NB4 (cell line): ENCODE measurements around the gene ADRM1.

ENCODE experiments used
- CTCF ChIP-seq: IDR thresholded peaks from one replicate; pipeline ENCODE4 v1.5.1; 2012; ENCODE audit warnings: low read depth, low read length
- MAX ChIP-seq: IDR thresholded peaks from 2 replicates; pipeline ENCODE4 v1.6.1; 2011; ENCODE audit warnings: low read depth, low read length
- MYC ChIP-seq: IDR thresholded peaks from 2 replicates; pipeline ENCODE4 v1.6.1; 2011; ENCODE audit warnings: low read depth, low read length
- POLR2A ChIP-seq: IDR thresholded peaks from 2 replicates; pipeline ENCODE4 v1.6.1; 2011; ENCODE audit warnings: mild to moderate bottlenecking; ENCODE audit not compliant: insufficient read length; ENCODE audit errors: extremely low read depth

- no peak for TF ChIP-seq POLR2A
- TF ChIP-seq CTCF = no peak
- no peak for TF ChIP-seq MYC
- no peak for TF ChIP-seq MAX
These were observed 48.0 kb downstream of the ADRM1 start for GRCh38 chr20:62350629-62351422.
